Fibroblast of the aortic adventitia (primary cell): ENCODE data around the gene SCAF1. TPM values are rescaled to one million over a fixed set of nuclear protein-coding genes. Genes with fewer than 3 reads are reported as not detected.

Experiments
- DNase-seq: peaks from one replicate; pipeline ENCODE4 v3.0.0-alpha.2; 2010; ENCODE audit warnings: low read depth
- H3K4me3 ChIP-seq: 2 replicates; pipeline ENCODE4 v1.5.1; 2011; ENCODE audit warnings: low read depth, mild to moderate bottlenecking, control low read depth, low read length, moderate library complexity
- total RNA-seq: library from RNA; depleted of rRNA; stranded (reverse); fragments of >200 nt; gene quantifications from 2 replicates; pipeline ENCODE4 v1.2.3, GENCODE V29; 2012; ENCODE audit warnings: low replicate concordance
- TF ChIP-seq, protein P1 (sequence below): IDR thresholded peaks from 2 replicates; pipeline ENCODE4 v1.5.1; 2011; ENCODE audit warnings: mild to moderate bottlenecking, low read length, control low read depth, inconsistent platforms; ENCODE audit not compliant: insufficient read depth

The SCAF1 gene
- 16.9 and 41.1 TPM in 2 replicates for total RNA-seq

- peak; percentile 99 for DNase-seq
- TF ChIP-seq, protein P1, sequence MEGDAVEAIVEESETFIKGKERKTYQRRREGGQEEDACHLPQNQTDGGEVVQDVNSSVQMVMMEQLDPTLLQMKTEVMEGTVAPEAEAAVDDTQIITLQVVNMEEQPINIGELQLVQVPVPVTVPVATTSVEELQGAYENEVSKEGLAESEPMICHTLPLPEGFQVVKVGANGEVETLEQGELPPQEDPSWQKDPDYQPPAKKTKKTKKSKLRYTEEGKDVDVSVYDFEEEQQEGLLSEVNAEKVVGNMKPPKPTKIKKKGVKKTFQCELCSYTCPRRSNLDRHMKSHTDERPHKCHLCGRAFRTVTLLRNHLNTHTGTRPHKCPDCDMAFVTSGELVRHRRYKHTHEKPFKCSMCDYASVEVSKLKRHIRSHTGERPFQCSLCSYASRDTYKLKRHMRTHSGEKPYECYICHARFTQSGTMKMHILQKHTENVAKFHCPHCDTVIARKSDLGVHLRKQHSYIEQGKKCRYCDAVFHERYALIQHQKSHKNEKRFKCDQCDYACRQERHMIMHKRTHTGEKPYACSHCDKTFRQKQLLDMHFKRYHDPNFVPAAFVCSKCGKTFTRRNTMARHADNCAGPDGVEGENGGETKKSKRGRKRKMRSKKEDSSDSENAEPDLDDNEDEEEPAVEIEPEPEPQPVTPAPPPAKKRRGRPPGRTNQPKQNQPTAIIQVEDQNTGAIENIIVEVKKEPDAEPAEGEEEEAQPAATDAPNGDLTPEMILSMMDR = no peak
- peak within 1 kb of the TSS; percentile 98 for H3K4me3 ChIP-seq
Measured at GRCh38 chr19:49641688-49642491, at the start of gene SCAF1. SCAF1 (plus strand) TSS chr19:49642209; CDS start chr19:49645027, 2,818 bp downstream.

GRCh38 chr19:49592486-49593232 lies 49.4 kb upstream of the SCAF1 start:
- DNase-seq = no peak
- TF ChIP-seq, protein P1 = no peak
- peak overlapping the region; percentile 82 for H3K4me3 ChIP-seq

DNA sequence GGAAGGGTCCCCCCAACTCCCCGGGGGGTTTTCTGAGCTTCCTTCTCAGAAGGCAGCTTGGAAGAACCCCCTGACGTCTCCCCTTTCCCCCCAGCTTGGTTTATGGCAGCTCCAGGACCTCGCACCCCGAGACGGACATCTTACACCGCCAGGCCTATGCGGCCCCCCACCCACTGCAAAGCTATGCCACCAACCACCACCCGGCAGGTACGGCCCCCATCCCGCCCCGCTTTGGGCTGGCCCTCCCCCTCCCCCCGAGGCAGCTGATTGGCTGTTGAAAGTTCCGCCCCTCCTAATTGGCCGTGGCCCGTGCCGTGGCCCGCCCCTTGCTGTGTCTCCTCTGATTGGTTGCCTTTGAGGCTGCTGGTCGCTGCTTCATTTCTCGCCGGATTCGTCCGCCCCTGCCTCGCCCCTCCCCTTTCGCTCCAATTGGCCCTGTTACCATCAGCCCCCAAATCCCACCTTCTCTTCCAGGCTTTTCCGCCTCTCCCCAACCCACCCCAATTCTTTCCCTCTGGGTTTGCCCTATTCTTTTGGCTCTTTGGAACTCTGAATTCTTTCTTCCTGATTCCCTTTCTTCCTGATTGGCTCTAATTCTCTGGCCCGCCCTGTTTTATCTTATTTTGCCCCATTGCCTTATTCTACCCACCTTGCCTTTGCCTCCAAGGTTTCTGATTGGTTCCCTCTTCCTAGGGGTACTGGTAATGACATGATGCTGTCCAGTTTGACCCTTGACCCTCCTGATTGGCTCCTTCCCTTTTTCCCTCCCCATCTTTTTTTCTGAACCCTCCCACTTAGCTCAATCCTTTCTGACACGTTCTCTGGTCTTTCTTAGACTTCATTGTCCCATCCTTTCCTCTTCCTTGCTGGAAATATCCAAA lies 48.5 kb upstream of the SCAF1 start:
- H3K4me3 ChIP-seq = peak overlapping the region; percentile 82
- peak; percentile 90 for DNase-seq
- TF ChIP-seq, protein P1 = no peak

DNA sequence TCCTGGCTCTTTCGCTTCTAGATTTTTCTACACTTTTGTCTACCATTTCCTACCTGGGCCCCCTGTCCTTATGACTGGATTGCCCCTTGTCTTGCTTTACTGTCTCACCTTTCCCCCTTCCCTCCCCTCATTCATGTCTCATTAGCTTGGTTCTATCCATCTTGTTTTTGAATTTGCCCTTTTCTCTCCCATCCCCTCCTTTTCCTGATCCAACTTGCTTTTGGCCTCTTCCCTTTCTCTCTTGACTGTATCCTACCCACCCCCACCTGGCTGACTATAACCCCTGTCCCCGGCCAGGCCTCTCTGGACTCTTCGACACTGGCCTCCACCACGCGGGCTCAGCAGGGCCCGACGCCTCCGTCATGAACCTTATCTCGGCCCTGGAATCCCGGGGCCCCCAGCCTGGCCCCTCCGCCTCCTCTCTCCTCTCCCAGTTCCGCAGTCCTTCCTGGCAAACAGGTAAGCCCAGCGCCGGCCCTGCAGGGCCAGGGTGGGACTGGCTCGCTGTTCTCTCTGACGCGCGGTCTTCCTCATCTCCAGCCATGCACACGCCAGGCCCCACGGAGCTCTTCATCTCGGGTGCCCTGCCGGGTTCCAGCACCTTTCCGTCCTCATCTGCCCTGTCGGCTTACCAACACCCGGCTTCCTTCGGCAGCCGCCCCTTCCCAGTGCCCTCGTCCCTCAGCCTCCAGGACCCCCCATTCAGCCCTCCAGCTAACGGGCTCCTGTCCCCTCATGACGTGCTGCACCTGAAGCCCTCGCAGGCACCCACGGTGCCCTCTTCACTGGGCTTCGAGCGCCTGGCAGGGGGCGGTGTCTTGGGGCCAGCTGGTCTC lies 47.6 kb upstream of the SCAF1 start:
- H3K4me3 ChIP-seq = no peak overlapping the region
- no peak for DNase-seq
- TF ChIP-seq, protein P1 = no peak

GRCh38 chr19:49594993-49595818 lies 46.8 kb upstream of the SCAF1 start:
- no peak overlapping the region for H3K4me3 ChIP-seq
- TF ChIP-seq, protein P1 = no peak
- DNase-seq = no peak
